Measurements from ENCODE around the gene DEPDC4.

- TF ChIP-seq EZH2phosphoT487 (IDR thresholded peaks at IDR 0.05; ENCODE audit: borderline replicate concordance, low read length) = no peak
- TF ChIP-seq CTCF (conservative IDR thresholded peaks at IDR 0.05; ENCODE audit: low read depth, low read length) = no peak
- no peak for TF ChIP-seq EZH2 (IDR thresholded peaks at IDR 0.05; ENCODE audit: low read length, unreplicated experiment)
Observed at GRCh38 chr12:100266835-100267602, at the start of gene DEPDC4, which contains the start of gene SCYL2.
